GM19240 (cell line): ENCODE data around the gene SLC49A3.
"Not testable (repeated sequence)": the region's sequence is repeated elsewhere in the genome, so short reads cannot be mapped to it uniquely, and the experiment has no call there.

Experiments used
- DNase-seq: peaks from one replicate; pipeline ENCODE4 v3.0.0; 2011; ENCODE audit warnings: low spot score; ENCODE audit not compliant: insufficient read length

Gene SLC49A3

DNA sequence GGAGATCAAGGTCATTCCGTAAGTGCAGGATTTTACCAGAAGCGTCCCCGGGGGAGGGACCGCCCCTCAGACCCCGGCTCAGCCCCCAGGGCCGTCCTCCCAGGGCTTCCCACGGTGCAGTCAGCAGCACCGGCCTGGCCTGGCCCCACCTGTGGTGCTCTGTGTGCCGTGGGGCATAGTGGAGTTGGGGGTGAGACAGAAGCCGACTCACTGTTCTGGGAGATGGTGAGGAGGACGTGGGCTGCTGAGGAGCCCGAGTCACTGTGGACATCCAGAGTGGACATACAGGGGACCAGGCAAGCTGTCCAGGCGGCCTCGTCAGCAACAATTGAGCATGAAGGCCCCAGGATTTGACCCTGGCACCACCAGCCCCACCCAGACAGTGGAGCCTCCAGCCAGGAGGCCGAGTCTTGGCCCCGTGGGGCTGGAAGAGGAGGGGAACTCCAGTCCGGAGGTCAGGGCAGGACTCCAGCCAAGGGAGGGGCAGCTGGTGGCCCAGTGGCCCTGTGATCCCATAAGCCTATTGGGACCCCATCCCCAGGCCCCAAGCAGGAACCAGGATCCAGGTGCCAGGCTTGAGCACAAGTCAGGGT lies 34.0 kb downstream of the SLC49A3 start:
- no peak for DNase-seq

GRCh38 chr4:654503-654845 lies 34.5 kb downstream of the SLC49A3 start:
- DNase-seq = no peak

DNA sequence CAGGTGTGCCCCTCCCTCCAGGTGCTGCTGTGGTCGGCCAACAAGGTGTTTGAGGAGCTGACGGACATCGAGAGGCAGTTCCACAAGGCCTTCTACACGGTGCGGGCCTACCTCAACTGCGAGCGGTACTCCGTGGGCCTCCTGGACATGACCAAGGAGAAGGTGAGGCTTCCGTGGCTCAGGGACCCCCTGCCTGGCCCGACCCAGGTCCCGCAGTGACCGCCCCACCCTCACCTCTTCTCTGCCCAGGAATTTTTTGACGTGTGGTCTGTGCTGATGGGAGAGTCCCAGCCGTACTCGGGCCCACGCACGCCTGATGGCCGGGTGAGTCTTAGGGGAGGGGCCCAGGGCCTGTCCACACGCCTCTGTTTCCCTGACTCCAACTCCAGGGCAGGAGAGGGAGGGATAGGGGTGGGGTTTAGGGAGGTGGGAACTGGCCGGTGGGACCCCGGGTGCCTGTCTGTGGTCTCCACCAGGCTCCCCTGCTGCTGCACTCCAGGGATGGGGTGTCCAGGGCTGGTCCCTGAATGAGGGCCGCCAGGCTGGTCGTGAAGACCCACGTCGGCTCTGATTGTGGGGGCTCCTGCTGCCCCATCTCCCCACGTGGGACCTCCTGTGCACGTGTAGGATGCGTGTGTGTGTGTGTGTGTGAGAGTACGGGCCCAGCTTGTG lies 35.0 kb downstream of the SLC49A3 start:
- no peak for DNase-seq

DNA sequence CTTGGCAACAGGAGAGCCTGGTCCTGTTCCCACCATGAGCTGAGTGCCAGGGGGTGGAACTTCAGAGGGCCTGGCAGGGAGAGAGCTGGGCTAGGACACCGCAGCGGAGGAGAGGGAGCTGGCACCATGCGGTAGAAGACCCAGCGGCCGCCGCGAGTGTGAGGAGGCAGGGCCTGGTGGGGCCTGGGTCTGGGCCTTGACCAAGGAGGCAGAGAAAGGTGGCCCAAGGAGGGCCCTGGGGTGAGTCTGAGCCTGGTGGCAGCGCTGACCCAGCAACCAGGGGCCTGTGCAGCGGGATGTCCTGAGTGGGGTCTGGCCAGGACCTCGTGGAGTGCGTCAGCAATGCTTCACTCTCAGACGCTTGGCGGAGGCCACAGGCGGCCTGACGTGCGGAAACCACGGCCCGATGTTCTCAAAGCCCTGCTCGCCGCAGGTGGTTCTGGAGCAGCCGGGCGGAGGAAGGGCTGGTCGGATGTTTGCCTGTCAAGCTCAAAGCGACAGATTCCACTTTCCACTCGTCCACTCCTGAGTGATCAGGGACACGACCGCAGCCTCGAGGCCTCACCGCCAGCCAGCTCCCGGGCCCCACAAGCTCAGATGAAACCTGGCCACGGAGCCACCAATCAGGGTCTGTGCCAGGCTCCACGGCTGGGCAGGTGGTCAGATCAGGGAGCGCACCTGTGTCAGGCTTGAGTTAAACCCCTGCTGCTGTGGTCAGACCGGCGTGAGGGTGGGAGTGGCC lies 35.7 kb downstream of the SLC49A3 start:
- DNase-seq = no peak

- DNase-seq = no peak
Observed at GRCh38 chr4:651884-652642, 36.9 kb downstream of the SLC49A3 start.

- DNase-seq = no peak
Observed at GRCh38 chr4:650951-651883, 37.7 kb downstream of the SLC49A3 start.

DNA sequence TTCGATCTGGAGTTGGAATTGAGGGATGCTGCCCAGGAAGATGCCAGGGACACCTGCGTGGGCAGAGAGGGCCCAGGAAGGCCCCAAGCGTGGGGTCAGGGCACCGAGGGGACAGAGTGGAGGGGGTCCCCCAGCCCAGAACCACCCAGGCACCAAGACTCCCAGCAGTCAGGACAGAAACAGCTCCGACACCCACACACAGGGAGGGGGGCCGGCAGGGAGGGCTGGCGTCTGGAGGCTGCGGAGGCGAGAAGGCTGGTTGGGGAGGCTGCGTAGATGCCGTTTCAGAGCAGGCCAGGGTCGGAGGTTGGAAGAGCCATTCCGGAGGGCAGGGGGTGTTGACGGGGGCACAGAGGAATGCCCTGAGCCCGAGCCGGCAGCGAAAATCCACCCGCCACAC lies 38.5 kb downstream of the SLC49A3 start:
- DNase-seq = no peak

- no peak for DNase-seq
Observed at GRCh38 chr4:649751-650310, 39.1 kb downstream of the SLC49A3 start.

DNA sequence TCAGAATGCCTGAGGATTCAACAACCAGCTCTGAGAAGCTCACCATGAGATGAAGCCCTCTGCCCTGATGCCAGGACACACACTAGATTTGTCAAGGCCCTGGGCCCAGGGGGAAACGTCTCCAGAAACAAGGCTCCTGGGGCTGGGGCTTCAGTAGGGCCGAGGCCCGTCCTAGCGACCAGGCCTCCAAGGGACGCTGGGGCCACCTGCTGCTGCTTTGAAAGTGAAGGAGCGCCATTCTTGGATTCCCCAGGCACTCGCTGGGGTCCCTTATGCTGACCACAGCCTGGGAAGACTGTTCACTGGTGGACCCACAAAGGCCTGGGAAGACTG lies 39.7 kb downstream of the SLC49A3 start:
- DNase-seq = no peak

GRCh38 chr4:648579-649292 lies 40.2 kb downstream of the SLC49A3 start:
- no peak for DNase-seq

DNA sequence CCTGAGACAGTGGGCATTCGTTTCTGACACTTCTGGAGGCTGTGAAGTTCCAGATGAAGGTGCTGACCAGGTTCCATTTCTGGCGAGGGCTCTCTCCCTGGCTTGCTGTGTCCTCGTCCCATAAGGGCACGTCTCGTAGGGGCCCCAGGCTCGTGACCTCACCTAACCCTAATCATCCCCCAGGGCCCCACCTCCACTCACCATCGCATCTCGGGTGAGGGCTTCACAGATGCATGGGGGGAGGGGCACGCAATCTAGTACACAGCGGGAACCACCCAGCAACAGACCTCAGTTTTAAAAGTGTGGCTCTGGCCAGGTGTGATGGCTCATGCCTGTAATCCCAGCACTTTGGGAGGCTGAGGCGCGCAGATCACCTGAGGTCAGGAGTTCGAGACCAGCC lies 41.5 kb downstream of the SLC49A3 start:
- no peak for DNase-seq

DNA sequence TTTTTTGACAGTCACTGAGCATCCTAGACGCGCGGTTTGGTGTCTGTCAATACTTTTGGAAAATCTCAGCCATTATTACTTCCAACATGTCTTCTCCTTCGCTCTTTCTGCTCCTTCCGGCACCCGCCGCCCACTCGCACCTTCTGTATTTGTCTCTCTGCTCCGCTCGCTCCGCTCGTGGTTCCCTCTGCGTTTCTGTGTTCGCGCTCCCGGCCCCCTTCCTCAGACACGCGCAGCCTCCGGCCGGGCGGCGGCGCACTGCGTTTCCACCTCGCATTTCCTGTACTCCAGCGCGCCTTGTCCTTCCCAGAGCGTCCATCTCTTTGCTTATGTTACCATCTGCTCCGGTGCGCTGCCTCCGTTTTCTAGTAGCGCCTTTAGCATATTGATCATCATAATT lies 42.5 kb downstream of the SLC49A3 start:
- no peak for DNase-seq

GRCh38 chr4:642366-642765 lies 46.6 kb downstream of the SLC49A3 start:
- not testable (repeated sequence) for DNase-seq

- no peak for DNase-seq
Observed at GRCh38 chr4:637536-638280, 51.2 kb downstream of the SLC49A3 start.

GRCh38 chr4:636628-637159 lies 52.3 kb downstream of the SLC49A3 start:
- no peak for DNase-seq

- no peak for DNase-seq
Observed at GRCh38 chr4:635851-636627, 52.9 kb downstream of the SLC49A3 start.

- DNase-seq = not testable (repeated sequence)
Observed at GRCh38 chr4:635066-635835, 53.7 kb downstream of the SLC49A3 start.

DNA sequence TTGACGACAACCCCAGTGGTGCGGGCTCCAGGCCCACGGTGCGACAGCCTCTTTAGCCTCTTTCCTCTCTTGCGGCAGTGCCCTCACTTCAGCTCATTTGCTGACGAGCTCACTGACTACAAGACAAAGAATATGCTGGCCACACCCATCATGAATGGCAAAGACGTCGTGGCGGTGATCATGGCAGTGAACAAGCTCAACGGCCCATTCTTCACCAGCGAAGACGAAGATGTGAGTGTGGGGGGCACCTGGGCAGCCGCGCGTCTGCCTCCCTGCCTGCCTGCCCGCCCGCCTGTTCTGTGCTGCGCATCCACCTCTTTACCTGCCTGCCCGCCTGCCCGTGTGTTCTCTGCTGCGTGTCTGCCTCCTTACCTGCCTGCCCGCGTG lies 54.4 kb downstream of the SLC49A3 start:
- DNase-seq = no peak
